GM11168 (cell line): ENCODE data around the gene IGSF21.
"Not testable (repeated sequence)": the region's sequence is repeated elsewhere in the genome, so short reads cannot be mapped to it uniquely, and the experiment has no call there.

Source experiments
- in situ Hi-C: fragments of 300-500 bp; cut with MboI; formaldehyde crosslinking; loops from one replicate; pipeline ENCODE4 v1.12.0; 2022; ENCODE audit warnings: low sequenced_read_pairs; ENCODE audit not compliant: unreplicated experiment

Gene IGSF21

DNA sequence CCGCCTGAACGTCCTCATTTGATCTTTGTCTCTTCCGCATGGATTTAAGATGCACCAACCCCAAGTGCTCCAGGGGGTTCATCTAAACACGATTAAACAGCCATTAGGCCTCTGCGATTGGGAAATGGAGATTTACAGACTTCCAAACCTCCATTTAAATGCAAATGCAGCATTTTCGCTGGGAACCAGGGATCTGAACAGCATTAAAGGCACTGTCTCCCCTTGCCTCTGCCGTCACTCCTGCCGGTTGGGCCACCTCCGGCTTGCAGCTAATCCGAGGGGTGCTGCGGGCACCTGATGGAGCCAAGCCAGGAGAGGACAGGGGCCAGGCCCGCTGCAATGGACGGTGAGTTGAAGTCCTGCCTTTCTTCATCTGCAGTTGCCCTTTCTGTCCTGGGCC is 302.8 kb downstream of the IGSF21 start:
- in situ Hi-C loops = no loop called here

DNA sequence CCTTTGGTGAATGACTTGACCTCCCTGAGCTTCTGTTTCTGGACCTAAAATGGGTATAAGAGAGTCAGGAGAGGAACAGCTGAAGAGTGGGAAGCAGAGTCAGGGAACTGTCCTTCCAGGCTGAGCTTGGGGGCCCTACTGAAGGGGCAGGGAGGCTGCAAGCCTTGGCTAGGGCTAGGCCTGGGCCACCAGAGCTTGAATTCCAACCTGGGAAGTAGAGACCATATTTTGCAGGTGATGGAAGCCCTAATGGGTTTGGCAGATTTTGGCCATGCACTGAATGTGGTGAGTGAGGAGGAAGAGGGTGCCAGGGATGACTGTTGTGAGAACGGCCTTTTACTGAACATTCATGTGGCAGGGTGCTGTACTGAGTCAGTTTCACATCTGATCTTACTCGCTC is 303.7 kb downstream of the IGSF21 start:
- in situ Hi-C loops = no loop called here

DNA sequence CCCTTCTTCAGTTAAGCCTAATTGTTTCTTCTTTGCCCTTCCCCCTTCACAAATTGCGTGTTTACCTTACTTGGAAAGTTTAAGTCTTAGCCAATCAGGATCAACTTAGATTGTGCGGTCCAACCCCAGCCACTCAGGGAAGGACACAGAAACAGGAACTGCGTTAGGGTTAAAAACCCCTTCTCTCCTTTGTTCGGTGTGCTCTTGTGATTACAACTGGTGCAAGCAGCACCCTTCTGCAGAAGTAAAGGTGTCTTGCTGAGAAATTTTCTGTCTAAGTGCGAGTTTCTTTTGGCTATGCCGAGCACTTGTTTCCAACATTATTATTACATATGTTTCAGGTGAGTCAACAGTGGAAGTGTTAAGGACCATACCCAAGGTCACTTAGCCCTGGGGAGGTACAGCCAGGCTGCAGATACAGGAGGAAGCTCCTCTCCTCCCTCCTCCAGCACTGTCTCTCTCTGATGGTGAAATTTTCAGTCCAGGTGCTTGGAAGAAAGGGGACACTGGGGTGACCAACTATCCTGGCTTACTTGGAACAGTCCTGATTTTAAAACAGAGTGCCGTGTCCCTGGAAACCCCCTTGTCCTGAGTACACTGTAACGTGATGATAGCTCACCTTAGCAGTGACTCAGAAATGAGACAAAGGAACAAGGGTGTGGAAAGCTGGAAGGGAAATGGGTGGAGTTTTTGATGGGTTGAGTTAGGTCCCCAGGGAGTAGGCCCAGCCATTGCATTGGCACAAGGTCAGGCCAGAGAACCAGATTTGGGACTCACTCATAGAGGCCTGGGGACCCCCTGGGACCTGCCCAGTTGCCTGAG is 304.4 kb downstream of the IGSF21 start:
- in situ Hi-C loops = no loop called here

DNA sequence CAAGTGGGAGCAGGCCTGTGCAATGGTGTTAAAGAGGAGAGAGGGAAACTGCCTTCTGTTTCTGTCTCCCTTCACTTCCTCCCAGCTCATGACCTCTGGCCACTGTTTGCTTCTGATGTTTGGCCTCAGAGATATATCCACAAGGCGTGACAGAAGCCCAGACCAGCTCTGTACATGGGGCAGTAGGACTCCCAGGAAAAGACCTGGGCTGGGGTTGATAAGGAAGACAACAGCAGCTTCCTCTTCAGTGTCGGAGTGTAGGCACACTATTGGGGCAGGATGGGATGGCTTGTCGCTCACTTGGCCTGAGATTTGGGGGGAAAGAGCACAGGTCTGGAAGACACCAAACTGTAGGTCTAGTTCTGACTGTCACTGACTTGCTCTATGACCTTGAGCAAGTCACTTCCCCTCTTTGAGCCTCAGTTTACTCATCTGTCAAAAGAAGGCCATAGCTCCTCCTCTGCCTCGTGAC is 305.3 kb downstream of the IGSF21 start:
- in situ Hi-C loops = no loop called here

DNA sequence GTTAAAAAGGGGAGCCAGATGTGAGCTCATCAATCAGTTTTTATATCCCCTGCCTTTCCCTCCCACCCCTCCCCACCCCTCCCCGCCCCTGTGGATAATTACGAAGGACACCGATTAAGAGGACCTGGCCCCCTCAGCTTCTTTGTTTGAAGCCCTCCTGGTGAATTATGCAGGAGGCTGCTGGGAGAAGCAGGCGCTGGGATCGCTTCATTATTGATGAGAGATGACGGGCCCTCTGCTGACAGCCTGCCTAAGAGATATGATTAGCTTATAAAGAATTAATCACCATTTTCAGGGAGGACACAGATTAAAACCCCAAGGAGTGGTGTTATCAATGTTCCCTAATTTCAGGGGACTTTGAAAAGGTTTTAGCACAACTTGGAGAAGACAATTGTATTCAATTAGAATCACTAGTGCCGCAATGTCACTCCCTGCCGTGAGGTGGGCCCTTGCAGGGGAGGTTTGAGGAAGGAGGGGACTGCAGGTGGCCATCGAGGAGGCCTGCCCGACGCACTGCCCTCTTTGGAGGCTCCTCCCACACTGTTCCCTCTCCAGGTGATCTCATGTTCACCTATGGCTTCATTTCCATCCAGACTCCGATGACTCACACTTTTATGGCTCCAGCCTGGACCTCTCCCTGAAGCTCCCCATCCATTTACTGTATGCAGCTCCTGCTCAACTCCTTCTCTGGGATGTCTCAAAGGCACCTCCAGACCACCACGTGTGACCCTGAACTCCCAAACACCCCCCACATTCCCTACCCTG is 306.1 kb downstream of the IGSF21 start:
- in situ Hi-C loops = no loop called here

DNA sequence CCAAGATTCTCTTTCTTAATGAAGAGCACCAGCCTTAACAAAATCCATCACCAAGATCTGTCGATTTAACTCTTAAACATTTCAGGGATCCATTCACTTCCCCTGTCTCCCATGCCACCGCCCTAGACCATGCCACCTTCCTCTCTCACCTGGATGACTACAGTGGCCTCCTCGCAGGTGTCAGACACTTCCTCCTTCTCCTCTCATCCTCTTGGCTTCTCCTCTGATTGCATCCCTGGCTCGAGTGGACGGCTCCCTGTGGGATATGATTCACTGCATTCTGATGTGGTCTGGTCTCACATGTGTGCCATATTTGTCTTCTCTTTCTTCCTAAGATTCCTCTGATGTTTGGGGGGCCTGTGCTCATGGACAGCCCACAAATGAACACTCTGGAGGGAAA is 306.7 kb downstream of the IGSF21 start:
- in situ Hi-C loops = no loop called here

DNA sequence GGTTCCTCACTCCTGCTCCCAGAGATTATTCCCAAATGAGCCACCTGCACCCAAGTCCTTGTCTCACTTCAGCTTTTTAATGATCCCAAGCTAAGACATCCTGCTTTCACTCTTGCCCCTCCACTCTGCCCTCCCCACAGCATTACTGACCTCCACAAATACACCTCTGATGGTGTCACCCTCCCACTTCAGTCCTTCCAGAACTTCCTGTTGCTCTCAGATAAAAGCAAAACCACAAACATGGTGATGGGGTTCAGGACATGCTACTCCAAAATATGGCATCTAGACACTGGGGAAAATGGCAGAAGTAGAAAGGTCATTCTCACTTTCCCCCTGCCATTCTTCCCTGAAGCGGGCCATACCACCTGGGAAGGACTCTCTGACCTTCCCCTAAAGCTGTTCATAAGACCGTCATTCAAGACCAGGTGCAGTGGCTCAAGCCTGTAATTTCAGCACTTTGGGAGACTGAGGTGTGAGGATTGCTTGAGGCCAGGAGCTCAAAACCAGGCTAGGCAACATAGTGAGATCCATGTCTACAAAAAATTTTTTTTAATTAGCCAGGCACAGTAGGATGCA is 307.4 kb downstream of the IGSF21 start:
- in situ Hi-C loops = no loop called here

DNA sequence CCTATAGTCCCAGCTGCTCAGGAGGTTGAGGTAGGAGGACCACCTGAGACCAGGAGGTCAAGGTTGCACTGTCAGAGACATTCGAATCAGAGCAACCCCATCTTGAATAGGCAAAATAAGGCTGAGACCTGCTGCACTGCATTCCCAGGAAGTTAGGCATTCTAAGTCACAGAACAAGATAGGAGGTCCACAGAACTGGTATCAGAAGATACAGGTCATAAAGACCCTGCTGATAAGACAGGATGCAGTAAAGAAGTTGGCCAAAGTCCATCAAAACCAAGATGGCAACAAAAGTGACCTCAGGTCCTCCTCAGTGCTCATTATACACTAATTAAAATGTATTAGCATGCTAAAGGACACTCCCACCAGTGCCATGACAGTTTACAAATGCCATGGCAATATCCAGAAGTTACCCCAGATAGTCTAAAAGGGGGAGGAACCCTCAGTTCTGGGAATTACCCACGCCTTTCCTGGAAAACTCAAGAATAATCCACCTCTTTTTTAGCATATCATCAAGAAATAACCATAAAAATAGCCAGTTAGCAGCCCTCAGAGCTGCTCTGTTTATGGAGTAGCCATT is 307.9 kb downstream of the IGSF21 start:
- in situ Hi-C loops = no loop called here

DNA sequence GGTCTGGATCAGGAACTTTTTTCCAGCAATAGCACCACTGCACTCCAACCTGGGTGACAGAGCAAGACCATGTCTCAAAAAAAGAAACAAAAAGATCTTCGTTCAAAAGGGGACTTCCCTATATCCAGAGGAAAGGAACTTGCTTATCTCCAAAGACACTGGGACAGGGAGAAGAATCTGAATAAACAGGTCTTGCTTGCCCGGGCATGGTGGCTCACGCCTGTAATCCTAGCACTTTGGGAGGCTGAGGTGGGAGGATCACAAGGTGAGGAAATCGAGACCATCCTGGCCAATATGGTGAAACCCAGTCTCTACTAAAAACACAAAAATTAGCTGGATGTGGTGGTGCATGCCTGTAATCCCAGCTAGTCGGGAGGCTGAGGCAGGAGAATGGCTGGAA is 308.5 kb downstream of the IGSF21 start:
- in situ Hi-C loops = not testable (repeated sequence)

DNA sequence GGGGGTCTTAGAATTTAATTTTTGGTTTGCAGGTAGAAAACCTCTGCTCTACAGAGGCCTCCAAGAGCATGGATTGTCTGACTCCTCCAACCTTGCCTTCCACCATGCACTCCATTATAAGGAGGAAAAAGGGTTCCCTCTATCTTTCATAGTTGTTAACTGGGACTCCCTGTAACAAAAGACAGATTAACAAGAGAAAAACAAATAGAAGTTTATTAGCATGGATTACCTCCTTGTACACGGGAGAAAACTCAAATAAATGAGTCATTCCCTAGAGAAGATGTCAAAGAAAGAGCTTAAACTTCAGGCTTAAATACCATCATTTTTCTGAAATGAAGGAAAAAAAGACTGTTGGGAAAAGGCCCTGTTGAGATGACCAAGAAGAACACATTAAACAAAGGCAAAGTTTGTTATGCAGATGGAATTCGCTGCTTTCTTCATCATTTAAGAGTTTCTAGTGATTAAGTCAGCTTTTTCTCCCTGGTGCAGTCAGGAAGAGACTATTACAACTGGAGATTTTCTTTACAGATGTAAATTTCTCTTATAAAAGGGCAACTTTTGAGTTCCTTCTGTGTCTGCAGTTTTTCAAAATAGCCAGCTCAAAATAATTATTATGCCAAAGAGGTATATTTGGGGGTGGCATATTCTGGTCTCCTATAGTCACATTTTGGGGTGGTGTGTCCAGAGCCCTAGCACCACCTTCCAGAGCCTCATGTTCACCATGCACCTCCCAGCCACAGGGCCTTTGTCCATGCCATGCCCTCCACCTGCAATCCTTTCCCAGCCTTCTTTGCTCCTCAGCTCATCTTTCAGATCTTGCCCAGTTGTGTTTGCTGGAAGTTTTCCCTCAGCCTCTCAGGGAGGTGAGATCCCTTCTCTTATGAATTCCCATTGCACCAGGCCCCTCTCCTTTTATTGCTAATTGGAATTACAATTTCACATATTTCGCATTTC is 310.0 kb downstream of the IGSF21 start:
- in situ Hi-C loops = no loop called here

DNA sequence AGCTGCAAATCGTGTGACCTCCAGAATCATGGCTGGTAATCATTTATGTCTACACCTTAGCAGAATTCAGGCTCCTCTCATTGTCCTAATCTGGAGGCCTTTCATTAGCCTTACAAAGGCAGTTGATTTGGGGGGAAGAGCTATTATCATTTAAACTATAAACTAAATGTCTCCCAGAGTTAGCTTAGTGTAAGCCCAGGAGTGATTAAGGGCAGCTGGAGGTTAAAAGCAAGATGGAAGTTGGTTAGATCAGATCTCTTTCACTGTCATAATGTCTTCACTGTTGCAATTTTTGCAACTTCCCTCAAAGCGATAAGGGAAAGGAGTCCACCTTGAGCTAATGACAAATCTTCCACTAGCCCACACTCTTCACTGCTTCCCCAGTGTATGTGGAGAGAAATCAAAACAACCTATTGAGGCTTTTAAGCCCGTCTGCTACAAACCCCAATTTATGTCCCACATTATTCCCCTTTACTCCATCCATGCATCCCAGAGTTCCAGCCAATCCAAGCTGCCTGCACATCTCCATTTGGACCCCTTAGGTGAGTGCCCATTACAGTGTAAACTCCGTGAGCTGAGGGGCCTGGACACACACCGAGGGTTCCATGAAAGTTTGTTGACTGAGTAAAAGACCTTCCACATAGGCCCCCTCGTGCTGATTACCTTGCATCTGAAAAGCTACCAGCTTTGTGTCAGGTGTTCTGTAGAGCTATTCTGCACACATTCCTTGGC is 311.7 kb downstream of the IGSF21 start:
- in situ Hi-C loops = no loop called here

DNA sequence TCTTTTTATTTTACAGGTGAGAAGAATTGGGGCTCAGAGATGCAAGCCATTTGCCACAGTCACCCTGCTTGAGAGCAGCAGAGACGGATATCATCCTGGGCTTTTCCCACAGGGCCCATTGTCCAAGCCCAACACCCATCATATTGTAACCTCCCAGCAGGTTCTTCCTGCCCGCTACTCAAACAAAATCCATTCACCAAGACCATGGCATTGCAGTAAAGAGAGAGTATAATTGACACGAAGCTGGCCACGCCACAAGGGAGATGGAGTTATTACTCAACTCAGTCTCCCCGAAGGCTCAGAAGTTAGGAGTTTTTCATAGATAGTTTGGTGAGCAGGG is 312.2 kb downstream of the IGSF21 start:
- in situ Hi-C loops = no loop called here

DNA sequence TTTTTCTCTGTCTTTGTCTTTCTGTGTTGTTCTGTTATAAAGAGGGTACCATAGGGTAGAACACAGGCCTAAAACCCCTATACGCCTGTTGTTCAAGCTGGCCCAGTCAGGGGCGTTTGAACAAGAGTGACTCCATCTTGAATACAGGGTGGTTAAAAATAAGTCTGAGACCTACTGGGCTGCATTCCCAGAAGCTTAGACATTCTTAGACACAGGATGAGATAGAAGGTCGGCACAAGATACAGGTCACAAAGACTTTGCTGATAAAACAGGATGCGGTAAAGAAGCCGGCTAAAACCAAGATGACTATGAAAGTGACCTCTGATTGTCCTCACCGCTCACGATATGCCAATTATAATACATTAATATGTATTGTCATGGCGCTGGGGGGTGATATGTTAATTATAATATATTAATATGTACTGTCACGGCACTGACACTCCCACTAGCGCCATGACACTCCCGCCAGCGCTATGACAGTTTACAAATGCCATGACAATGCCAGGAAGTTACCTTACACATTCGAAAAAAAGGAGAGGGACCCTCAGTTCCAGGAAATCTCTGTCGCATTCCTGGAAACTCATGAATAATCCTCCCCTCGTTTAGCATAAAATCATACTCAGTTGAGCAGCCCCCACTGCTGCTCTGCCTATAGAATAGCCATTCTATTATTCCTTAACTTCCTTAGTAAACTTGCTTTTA is 314.6 kb downstream of the IGSF21 start:
- in situ Hi-C loops = no loop called here

DNA sequence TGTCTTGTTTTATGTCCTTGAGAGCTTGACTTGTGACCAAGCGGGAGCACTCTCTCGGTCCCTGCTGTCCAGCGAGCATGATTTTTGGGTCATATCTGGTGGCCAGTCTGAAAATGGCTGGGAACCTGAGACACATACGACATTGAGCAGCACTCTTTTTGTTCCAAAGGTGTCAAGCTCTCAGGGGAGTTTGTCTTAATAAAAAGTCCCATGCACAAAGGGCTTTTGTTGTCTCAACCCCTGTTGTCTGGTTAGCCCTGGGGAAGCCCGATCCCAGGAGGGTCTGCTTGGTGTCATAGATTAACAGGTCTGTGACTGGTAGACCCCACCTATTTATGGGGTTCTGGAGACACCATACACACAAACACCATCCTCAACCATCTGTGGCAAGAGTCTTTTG is 315.4 kb downstream of the IGSF21 start:
- in situ Hi-C loops = no loop called here

DNA sequence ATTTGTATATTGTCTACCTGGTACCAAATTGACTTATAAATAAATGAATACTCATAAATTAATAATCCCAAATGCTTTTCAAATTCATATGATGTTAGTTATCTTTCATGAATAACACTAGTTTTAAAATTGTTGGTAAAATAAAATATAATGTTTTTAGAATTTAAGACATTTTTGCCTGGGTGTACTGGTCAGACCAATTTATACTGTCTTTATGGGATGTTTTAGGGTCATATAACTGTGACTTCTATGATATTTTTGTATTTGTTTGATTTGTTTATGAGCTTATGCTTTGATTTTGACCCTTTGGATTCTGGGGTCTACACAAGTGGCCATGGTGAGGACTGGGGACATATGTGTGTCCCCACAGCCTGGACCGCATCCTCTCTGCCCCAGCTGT is 319.0 kb downstream of the IGSF21 start:
- in situ Hi-C loops = no loop called here
